HG03103 (cell line): ENCODE results near the gene ACER2.

ENCODE experiments used
- ATAC-seq: cut with Tn5 transposase; IDR thresholded peaks from one replicate; pipeline ENCODE4 v1.9.1; 2021; ENCODE audit warnings: low read depth; ENCODE audit not compliant: unreplicated experiment

The ACER2 gene

GRCh38 chr9:19481121-19481870 is 72.5 kb downstream of the ACER2 start:
- ATAC-seq: no peak

GRCh38 chr9:19481971-19482404 is 73.2 kb downstream of the ACER2 start:
- ATAC-seq: no peak

- ATAC-seq: no peak
Measured at GRCh38 chr9:19484699-19485098, 75.9 kb downstream of the ACER2 start.

- no peak for ATAC-seq
Measured at GRCh38 chr9:19485193-19485592, 76.4 kb downstream of the ACER2 start.

- no peak for ATAC-seq
Measured at GRCh38 chr9:19486803-19487202, 78.0 kb downstream of the ACER2 start.

GRCh38 chr9:19488721-19489120 is 79.9 kb downstream of the ACER2 start:
- ATAC-seq: no peak

- no peak for ATAC-seq
Measured at GRCh38 chr9:19490269-19490668, 81.5 kb downstream of the ACER2 start.

- no peak for ATAC-seq
Measured at GRCh38 chr9:19490828-19491227, 82.0 kb downstream of the ACER2 start.

GRCh38 chr9:19492775-19493173 is 84.0 kb downstream of the ACER2 start:
- no peak for ATAC-seq

- ATAC-seq: peak; percentile 82
Measured at GRCh38 chr9:19493174-19493811, 84.5 kb downstream of the ACER2 start.

- ATAC-seq: no peak
Measured at GRCh38 chr9:19493876-19494275, 85.1 kb downstream of the ACER2 start.

GRCh38 chr9:19495186-19496028 is 86.6 kb downstream of the ACER2 start:
- ATAC-seq: no peak

GRCh38 chr9:19496321-19497050 is 87.7 kb downstream of the ACER2 start:
- no peak for ATAC-seq

GRCh38 chr9:19497276-19497675 is 88.5 kb downstream of the ACER2 start:
- ATAC-seq: no peak

- ATAC-seq: no peak
Measured at GRCh38 chr9:19498015-19498414, 89.2 kb downstream of the ACER2 start.
